ENCODE results near the gene SLC20A1. TPM values are rescaled to one million over a fixed set of nuclear protein-coding genes. Genes with fewer than 3 reads are reported as not detected.

SLC20A1 gene
- total RNA-seq, 1 donor from 2014 or later = 59.4 TPM

DNA sequence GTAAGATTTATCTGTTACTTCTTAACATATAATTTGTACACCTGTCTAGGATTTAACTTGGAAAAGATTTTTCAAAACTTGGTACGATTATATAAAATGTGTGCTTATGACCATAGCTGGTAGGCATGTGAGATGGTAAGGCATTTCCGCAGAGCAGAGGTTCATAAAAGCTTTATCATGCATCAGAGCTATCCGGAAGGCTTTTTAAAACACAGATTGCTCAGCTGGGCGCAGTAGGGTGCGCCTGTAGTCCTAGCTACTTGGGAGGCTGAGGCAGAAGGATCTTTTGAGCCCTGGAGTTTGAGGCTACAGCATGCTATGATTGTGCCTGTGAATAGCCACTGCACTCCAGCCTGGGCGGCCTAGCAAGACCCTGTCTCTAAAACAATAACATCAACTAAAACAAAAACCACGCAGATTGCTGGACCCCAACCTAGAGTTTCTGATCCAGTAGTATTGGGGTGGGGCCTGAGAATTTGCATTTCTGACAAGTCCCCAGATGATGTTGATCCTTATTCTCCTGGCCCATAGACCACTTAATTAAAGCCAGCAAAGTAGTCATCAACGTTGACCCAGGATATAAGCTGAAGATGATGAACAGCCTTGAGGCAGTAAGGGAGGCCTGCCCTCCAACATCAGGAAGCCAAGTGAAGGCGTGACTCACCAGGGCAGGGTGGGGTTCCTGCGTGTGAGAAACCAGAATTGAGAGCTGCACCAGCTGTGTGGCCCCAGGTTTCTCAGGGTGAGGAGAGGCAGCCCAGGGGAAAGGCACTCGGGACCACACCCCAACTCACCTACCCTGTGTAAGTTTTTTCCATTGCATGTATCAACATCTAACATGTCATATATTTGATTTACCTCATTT, 21.6 kb upstream of the SLC20A1 start:
- TF ChIP-seq, protein P1, sequence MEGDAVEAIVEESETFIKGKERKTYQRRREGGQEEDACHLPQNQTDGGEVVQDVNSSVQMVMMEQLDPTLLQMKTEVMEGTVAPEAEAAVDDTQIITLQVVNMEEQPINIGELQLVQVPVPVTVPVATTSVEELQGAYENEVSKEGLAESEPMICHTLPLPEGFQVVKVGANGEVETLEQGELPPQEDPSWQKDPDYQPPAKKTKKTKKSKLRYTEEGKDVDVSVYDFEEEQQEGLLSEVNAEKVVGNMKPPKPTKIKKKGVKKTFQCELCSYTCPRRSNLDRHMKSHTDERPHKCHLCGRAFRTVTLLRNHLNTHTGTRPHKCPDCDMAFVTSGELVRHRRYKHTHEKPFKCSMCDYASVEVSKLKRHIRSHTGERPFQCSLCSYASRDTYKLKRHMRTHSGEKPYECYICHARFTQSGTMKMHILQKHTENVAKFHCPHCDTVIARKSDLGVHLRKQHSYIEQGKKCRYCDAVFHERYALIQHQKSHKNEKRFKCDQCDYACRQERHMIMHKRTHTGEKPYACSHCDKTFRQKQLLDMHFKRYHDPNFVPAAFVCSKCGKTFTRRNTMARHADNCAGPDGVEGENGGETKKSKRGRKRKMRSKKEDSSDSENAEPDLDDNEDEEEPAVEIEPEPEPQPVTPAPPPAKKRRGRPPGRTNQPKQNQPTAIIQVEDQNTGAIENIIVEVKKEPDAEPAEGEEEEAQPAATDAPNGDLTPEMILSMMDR (IDR thresholded peaks at IDR 0.05) = no peak
- no peaks in the 10 kb centered on the region for H3K27me3 ChIP-seq
- H3K9me3 ChIP-seq = no peaks in the 10 kb centered on the region
- intact Hi-C loops (cut with DNase I) = no loop called here
- peak overlapping the region; percentile 19 for H3K27ac ChIP-seq
- ATAC-seq = peak; percentile 42
- peak; percentile 62 for DNase-seq
- no peak overlapping the region for H3K4me3 ChIP-seq
- peaks cover 30% of the 10 kb centered on the region for H3K4me1 ChIP-seq
- H3K36me3 ChIP-seq = no peaks in the 10 kb centered on the region

DNA sequence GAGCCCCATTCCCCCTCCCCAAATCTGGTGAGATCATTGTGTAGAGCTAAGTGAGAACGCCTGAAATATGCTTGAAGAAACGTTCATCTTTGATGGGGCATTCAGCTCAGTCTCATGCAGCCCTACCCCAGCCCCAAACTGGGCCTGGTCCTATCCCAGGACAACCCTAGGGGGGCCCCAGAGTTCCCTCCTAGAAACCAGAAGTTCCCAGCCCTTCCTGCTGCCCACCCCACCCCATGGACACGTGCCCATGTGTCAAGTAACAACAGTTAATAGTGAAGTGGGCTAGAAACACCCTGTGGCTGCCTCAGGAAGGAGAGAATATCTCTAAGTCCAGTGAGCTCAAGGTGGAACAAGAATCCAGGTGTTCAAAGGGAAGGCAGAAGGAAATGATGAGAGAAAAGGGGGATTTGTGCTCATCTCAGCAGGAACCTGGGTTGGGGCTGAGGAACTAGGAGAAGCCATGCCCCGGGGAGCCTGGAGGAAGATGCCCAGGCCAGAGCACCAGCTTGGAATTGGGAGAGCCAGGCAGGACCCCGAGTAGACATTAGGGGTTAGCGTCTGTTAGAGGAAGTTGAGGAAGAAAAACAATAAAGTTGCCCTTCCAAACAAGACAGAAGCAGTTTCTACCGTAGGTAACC, 20.1 kb upstream of the SLC20A1 start:
- ATAC-seq = no peak
- Histone ChIP-seq H3K9me3 (no peaks in the 10 kb centered on the region), H3K27ac (no peak overlapping the region), H3K36me3 (no peaks in the 10 kb centered on the region), H3K4me3 (no peak overlapping the region), H3K27me3 (no peaks in the 10 kb centered on the region), H3K4me1 (peaks cover 30% of the 10 kb centered on the region)
- intact Hi-C loops (cut with DNase I) = no loop called here
- peak; percentile 27 for DNase-seq
- TF ChIP-seq, protein P1 (IDR thresholded peaks at IDR 0.05) = no peak

DNA sequence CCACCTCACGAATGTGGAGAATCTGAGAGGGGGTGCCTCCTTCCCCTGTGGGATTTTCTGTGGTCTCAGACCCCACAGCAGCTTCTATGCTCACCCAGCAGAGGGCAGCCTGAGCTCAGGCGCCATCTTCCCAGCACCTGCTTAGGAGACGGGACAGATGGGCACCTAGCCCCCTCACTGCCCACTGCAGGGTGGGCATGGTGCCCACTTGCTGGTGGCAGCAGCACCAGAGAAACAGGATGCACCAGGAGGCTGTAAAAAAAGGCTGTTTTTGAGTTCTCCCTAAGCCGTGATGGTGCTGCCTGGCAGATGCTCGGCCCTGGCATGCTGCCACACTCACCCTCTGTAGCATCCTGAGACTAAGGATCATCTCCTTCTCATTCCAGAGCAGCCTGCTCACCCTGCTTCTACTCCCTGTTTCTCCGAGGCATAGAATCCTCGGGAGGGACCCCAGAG, 19.1 kb upstream of the SLC20A1 start:
- TF ChIP-seq, protein P1 (IDR thresholded peaks at IDR 0.05) = peak; percentile 84
- ATAC-seq = peak; percentile 80
- peak overlapping the region; percentile 14 for H3K4me3 ChIP-seq

DNA sequence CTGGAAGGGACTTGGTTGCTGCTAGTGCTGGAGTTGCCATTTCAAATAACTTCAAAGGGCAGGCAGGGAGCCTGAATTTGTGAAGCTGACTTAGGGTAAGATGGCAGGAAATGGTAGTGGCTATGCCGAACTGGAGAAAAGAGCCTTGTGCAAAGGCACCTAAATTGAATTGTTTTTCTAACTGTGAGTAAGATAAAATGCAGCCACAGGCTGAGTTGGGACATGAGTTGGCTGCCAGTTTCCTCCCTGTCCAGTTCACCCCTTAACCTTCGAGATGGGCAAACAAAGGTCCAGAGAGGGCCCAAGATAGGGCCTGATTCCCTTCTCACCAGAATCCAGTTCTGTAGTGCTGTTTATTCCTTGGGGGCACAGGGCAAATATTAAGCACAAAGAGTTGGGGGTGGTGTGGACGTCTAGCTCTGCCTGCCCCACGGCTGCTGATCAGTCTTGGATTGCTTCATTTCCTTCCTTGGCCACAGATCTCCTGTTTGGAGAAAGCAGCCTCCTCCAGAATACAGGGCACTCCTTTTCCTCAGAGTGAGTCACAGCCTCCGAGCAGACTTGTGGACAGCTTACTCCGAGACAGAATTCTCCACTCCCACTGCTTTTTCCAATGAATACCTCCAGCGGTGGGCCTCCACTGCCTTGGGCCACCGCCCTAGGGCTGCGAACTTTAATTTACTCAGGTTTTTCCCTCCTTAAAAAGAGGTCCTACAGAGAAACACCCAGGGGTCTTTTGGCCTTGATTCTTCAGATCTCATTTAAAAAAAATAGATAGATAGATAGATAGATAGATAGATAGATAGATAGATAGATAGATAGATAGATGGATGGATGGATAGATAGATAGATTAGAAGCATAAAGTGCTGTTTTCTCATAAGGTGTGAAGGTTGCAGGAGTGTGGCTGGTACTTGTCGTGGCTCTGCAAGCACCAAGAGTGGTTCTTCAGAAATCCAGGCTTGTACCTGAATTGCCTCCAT, 18.4 kb upstream of the SLC20A1 start:
- Histone ChIP-seq H3K27me3 (no peaks in the 10 kb centered on the region), H3K27ac (peak overlapping the region; percentile 80), H3K36me3 (no peaks in the 10 kb centered on the region), H3K9me3 (no peaks in the 10 kb centered on the region), H3K4me3 (peak overlapping the region; percentile 14), H3K4me1 (peaks cover 43% of the 10 kb centered on the region)
- TF ChIP-seq, protein P1 (IDR thresholded peaks at IDR 0.05) = no peak
- intact Hi-C loops (cut with DNase I) = no loop called here
- ATAC-seq = peak; percentile 83
- peak; percentile 62 for DNase-seq

More for the DNA sequence above, 19.1 kb upstream of the SLC20A1 start:
- Histone ChIP-seq H3K27ac (peak overlapping the region; percentile 80), H3K36me3 (no peaks in the 10 kb centered on the region), H3K9me3 (no peaks in the 10 kb centered on the region), H3K27me3 (no peaks in the 10 kb centered on the region), H3K4me1 (peaks cover 38% of the 10 kb centered on the region)
- intact Hi-C loops (cut with DNase I) = no loop called here
- peak; percentile 79 for DNase-seq

DNA sequence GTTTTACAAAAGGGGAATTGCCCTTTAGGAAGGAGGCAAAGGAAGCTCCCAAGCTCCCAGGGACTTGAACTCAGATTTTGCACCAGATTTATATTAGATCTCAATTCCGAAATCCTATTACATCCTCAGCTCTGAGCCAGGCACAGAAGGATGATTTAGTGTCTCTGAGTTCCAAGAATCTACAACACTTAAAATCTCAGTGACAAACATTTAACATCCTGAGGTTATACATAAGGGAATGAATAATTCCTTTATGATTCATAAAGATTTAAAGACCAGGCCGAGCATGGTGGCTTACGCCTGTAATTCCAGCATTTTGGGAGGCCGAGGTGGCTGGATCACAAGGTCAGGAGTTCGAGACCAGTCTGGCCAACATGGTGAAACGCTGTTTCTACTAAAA, 16.5 kb upstream of the SLC20A1 start:
- Histone ChIP-seq H3K4me1 (peaks cover 41% of the 10 kb centered on the region), H3K9me3 (no peaks in the 10 kb centered on the region), H3K4me3 (no peak overlapping the region), H3K27ac (no peak overlapping the region), H3K27me3 (no peaks in the 10 kb centered on the region), H3K36me3 (no peaks in the 10 kb centered on the region)
- TF ChIP-seq, protein P1 (IDR thresholded peaks at IDR 0.05) = no peak
- DNase-seq (no peak), ATAC-seq (no peak)
- intact Hi-C loops (cut with DNase I) = no loop called here
